Adrenal gland (tissue), 12 donors: ENCODE measurements around the gene NAALADL2. TPM values are rescaled to one million over a fixed set of nuclear protein-coding genes. Genes with fewer than 3 reads are reported as not detected.

Source experiments
- DNase-seq, 7 donors: peaks; one replicate each; pipeline ENCODE4 v3.0.0-alpha.2; 2019 to 2020
- H3K27ac ChIP-seq, 5 donors: fragments of 200-600 bp; sonication (generic) in 4 of 5; 1 replicate in 3 of 5; 2 replicates in 2 of 5; pipeline versions ENCODE4 v1.5.1 to v1.8.0; 2016 to 2020; ENCODE audit warnings: mild to moderate bottlenecking in 1 of 5
- H3K27me3 ChIP-seq: fragments of 200-600 bp; 2 replicates; pipeline ENCODE4 v1.8.0; 2021
- H3K36me3 ChIP-seq, 2 donors: fragments of 200-600 bp; replicated peaks in 1 of 2; 1 replicate in 1 of 2; 2 replicates in 1 of 2; pipeline versions ENCODE4 v1.5.1 to v1.8.0; 2018 to 2022
- H3K4me1 ChIP-seq, 2 donors: fragments of 200-600 bp; replicated peaks in 1 of 2; 1 replicate in 1 of 2; 2 replicates in 1 of 2; pipeline versions ENCODE4 v1.5.1 to v1.8.0; 2018 to 2021
- H3K4me3 ChIP-seq, 4 donors: fragments of 200-600 bp; sonication (generic) in 3 of 4; one replicate each; pipeline ENCODE4 v1.5.1; 2016 to 2018
- H3K9me3 ChIP-seq, 3 donors: fragments of 200-600 bp; sonication (generic) in 1 of 3; replicated peaks in 1 of 3; 1 replicate in 2 of 3; 2 replicates in 1 of 3; pipeline versions ENCODE4 v1.5.1 to v1.8.0; 2016 to 2021
- CTCF ChIP-seq, 6 experiments: fragments of 450-650 bp in 4 of 6; fragments of 200-600 bp in 2 of 6; sonication (generic) in 1 of 6; IDR thresholded peaks; 1 replicate in 5 of 6; 2 replicates in 1 of 6; pipeline versions ENCODE4 v1.5.1 to v1.8.0; 2016 to 2021; ENCODE audit warnings: antibody characterized with exemption in 6 of 6, mild to moderate bottlenecking in 2 of 6, moderate library complexity in 1 of 6
- POLR2A ChIP-seq, 2 donors: fragments of 450-650 bp; IDR thresholded peaks; one replicate each; pipeline ENCODE4 v1.6.1; 2017; ENCODE audit warnings: antibody characterized with exemption in 2 of 2, mild to moderate bottlenecking in 2 of 2, moderate library complexity in 1 of 2
- WGBS, 4 donors: extraction: QIAGEN DNeasy Blood & Tissue Kit in 2 of 4; methylation state at CpG; one replicate each; pipeline versions ENCODE4 v1.1.5 to v1.1.7; 2013 to 2017; 5-methylcytosine and 5-hydroxymethylcytosine counted together
- intact Hi-C, 2 donors: fragments of 100-400 bp; cut with DNase I; formaldehyde crosslinking; loops; one replicate each; pipeline versions ENCODE4 v1.14.1 to v1.15.0; 2022 to 2023
- polyA plus RNA-seq, 3 donors: library from polyadenylated mRNA; stranded (reverse); fragments of 200-250 nt in 2 of 3; fragments of 350-450 nt in 1 of 3; fragmentation: Illumina TruSeq in 1 of 3; extraction: RNeasy Lipid Tissue Mini Kit (QIAGEN cat#74804) in 1 of 3; gene quantifications; one replicate each; pipeline ENCODE4 v1.2.3, GENCODE V29; 2013 to 2014
- total RNA-seq, 9 donors: library from RNA; depleted of rRNA in 4 of 9; stranded (reverse); fragments of >200 nt in 4 of 9; fragments of 120-200 nt in 1 of 9; fragmentation: NEBNext Ultra II Directional in 1 of 9; extraction: Animal tissue kit (Norgen Biotek cat#: 25700) in 1 of 9; gene quantifications; one replicate each; pipeline versions ENCODE4 v1.1.0 to v1.2.4, GENCODE V29; 2013 to 2023
- donor health status: healthy with polysubstance abuse.
- donor health status: Bipolar disorder and iron deficiency.
- donor health status: DM: yes; HTN: yes; CAD: no.
- donor health status: DM: no; HTN: no; CAD: no.
- donor health status: DM: no; HTN: no; CAD: no.
- donor health status: DM: yes; HTN: yes; CAD: no.

NAALADL2 gene
- total and polyA plus RNA-seq, 12 donors = 0.24 to 7.8 (median 4.8) TPM

- Histone ChIP-seq H3K27me3 (no peaks in the 10 kb centered on the region), H3K9me3 (no peaks in the 10 kb centered on the region), H3K4me1 (no peaks in the 10 kb centered on the region), H3K36me3 (no peaks in the 10 kb centered on the region), H3K27ac (no peak overlapping the region), H3K4me3 (no peak overlapping the region)
- intact Hi-C loops = no loop called here
- no peak for DNase-seq
- no peak for TF ChIP-seq POLR2A (IDR thresholded peaks at IDR 0.05)
These were observed 4.4 kb downstream of the NAALADL2 start for GRCh38 chr3:174863488-174863887.

DNA sequence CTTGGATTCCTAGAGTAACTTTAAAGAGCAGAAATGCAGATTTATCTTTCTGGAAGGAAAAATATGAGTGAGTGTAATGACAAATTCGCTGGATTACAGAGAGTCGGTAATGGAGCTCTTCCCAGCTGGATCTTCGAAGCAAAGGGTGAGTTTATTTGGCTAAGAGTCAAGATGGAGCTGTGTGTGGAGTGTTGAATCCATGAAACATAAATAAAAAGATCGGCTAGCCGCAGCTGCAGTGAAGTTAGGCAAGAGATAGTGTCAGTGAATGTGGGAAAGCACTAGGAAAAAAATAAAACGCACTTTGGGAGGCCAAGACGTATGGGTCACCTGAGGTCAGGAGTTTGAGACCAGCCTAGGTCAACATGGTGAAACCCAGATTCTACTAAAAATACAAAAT, 10.3 kb downstream of the NAALADL2 start:
- no peaks in the 10 kb centered on the region for H3K4me1 ChIP-seq
- no peak overlapping the region for H3K27ac ChIP-seq
- 61 to 74% (median 71%) methylated on average over 7 of the region's 7 CpGs for WGBS, 4 donors
- intact Hi-C loops = no loop called here
- no peak overlapping the region for H3K4me3 ChIP-seq
- no peaks in the 10 kb centered on the region for H3K9me3 ChIP-seq
- no peak for TF ChIP-seq CTCF (IDR thresholded peaks at IDR 0.05)
- no peak for TF ChIP-seq POLR2A (IDR thresholded peaks at IDR 0.05)
- H3K27me3 ChIP-seq = no peaks in the 10 kb centered on the region
- H3K36me3 ChIP-seq = no peaks in the 10 kb centered on the region
- DNase-seq = no peak

GRCh38 chr3:174873832-174874657, 14.9 kb downstream of the NAALADL2 start:
- Histone ChIP-seq H3K4me1 (no peaks in the 10 kb centered on the region), H3K36me3 (no peaks in the 10 kb centered on the region), H3K27me3 (no peaks in the 10 kb centered on the region), H3K27ac (no peak overlapping the region), H3K4me3 (no peak overlapping the region), H3K9me3 (no peaks in the 10 kb centered on the region)
- intact Hi-C loops = no loop called here
- DNase-seq = no peak
- TF ChIP-seq CTCF (IDR thresholded peaks at IDR 0.05) (no peak), POLR2A (IDR thresholded peaks at IDR 0.05) (no peak)
- WGBS, 4 donors = 84 to 95% (median 90%) methylated on average over 3 of the region's 3 CpGs

DNA sequence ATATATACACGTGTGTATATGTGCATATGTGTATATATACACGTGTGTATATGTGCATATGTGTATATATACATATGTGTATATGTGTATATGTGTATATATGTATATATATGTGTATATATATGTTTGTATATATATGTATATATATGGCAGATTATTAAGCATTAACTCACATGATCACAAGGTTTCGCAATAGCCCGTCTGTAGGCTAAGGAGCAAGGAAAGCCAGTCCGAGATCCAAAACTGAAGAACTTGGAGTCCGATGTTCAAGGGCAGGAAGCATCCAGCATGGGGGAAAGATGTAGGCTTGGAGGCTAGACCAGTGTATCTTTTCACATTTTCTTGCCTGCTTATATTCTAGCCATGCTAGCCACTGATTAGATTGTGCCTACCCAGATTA, 23.7 kb downstream of the NAALADL2 start:
- DNase-seq = no peak
- TF ChIP-seq POLR2A (IDR thresholded peaks at IDR 0.05) = no peak
- no peak for TF ChIP-seq CTCF (IDR thresholded peaks at IDR 0.05)
- intact Hi-C loops = no loop called here
- 83 to 93% (median 90%) methylated on average over 6 of the region's 6 CpGs for WGBS, 4 donors
- Histone ChIP-seq H3K27me3 (no peaks in the 10 kb centered on the region), H3K4me3 (no peak overlapping the region), H3K9me3 (no peaks in the 10 kb centered on the region), H3K4me1 (no peaks in the 10 kb centered on the region), H3K36me3 (no peaks in the 10 kb centered on the region), H3K27ac (no peak overlapping the region)
